ENCODE measurements around the gene METTL1. TPM values are rescaled to one million over a fixed set of nuclear protein-coding genes. Genes with fewer than 3 reads are reported as not detected.
A peak's percentile ranks its signal among the peaks of the same experiment; 100 is the strongest.

METTL1 gene
- total and polyA plus RNA-seq, 9 of the 15 experiments (the other 6 are each of a cell fraction or from before 2014, with no cell fraction given), result 12.6 to 65.9 (median 39.2) TPM

DNA sequence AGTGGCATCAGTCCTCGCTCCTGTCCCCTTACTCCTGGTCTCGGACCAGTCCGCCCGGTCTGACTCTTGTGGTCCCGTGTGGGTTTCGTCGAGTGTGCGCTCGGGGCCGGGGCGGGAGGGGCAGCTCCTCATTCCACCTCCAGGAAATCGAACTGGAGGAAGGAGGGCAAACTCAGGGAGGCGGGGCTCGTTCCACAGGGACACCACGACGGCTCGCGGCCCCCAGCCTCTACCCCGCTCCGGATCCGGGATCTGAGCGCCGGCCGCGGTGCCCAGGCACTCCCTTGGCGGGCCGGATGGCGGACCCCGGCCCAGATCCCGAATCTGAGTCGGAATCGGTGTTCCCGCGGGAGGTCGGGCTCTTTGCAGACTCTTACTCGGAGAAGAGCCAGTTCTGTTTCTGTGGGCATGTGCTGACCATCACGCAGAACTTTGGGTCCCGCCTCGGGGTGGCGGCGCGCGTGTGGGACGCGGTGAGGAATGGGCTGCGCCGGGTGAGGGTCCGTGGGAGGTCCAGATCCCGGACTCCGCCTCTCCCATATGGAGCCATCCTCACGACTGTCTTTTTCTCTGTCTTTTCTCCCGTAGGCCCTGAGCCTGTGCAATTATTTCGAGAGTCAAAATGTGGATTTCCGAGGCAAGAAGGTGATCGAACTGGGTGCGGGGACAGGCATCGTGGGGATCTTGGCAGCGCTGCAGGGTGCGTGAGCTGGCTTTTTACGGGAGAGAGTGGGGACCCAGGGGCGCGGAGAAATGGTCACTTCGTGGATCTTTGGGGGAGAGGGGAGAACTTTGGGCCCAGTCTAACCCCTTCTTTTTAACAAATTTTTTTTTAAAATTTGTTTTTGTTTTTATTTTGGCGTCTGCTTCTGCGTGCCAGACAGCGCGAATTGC, 771 bp upstream of the METTL1 start, which contains the start of gene EEF1AKMT3 (continued):
- no peak for TF ChIP-seq NR1H2 (CRISPR knock-in tag; IDR thresholded peaks at IDR 0.05)
- TF ChIP-seq ELF2 (CRISPR knock-in tag; IDR thresholded peaks at IDR 0.05), result no peak
- TF ChIP-seq POLR2G (IDR thresholded peaks at IDR 0.05; ENCODE audit: low read depth, low read length), result peak; percentile 80
- no peak for TF ChIP-seq ZNF3 (CRISPR knock-in tag; IDR thresholded peaks at IDR 0.05)
- TF ChIP-seq E2F3 (CRISPR knock-in tag; IDR thresholded peaks at IDR 0.05), result no peak
- TF ChIP-seq SAFB2 (IDR thresholded peaks at IDR 0.05; ENCODE audit: borderline replicate concordance, low read depth, low read length, severe bottlenecking), result no peak
- TF ChIP-seq KAT7 (CRISPR knock-in tag; IDR thresholded peaks at IDR 0.05; ENCODE audit: borderline replicate concordance), result no peak
- TF ChIP-seq RB1 (IDR thresholded peaks at IDR 0.05; ENCODE audit: low read depth), result 0 out of 2 replicates have a peak, but pooled peaks have one; percentile 7
- no peak for TF ChIP-seq SRSF7 (optimal IDR thresholded peaks at IDR 0.05; ENCODE audit: low read depth, low read length)
- TF ChIP-seq HNRNPH1 (optimal IDR thresholded peaks at IDR 0.05; ENCODE audit: low read depth, low read length), result no peak
- TF ChIP-seq CCNT2 (IDR thresholded peaks at IDR 0.05; ENCODE audit: borderline replicate concordance, extremely low read depth, insufficient read length, low read depth, low read length), result no peak
- TF ChIP-seq GTF2F1 (IDR thresholded peaks at IDR 0.05; ENCODE audit: low read depth, low read length), result no peak
- no peak for TF ChIP-seq ZNF124 (CRISPR knock-in tag; IDR thresholded peaks at IDR 0.05)
- no peak for TF ChIP-seq HCFC1 (IDR thresholded peaks at IDR 0.05; ENCODE audit: low read depth, low read length)
- no peak for TF ChIP-seq MCM3 (IDR thresholded peaks at IDR 0.05)
- TF ChIP-seq, protein P1, sequence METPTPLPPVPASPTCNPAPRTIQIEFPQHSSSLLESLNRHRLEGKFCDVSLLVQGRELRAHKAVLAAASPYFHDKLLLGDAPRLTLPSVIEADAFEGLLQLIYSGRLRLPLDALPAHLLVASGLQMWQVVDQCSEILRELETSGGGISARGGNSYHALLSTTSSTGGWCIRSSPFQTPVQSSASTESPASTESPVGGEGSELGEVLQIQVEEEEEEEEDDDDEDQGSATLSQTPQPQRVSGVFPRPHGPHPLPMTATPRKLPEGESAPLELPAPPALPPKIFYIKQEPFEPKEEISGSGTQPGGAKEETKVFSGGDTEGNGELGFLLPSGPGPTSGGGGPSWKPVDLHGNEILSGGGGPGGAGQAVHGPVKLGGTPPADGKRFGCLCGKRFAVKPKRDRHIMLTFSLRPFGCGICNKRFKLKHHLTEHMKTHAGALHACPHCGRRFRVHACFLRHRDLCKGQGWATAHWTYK (CRISPR knock-in tag; IDR thresholded peaks at IDR 0.05), result no peak
- no peak for TF ChIP-seq RFX7 (CRISPR knock-in tag; IDR thresholded peaks at IDR 0.05)
- no peak for TF ChIP-seq CHCHD3 (CRISPR knock-in tag; IDR thresholded peaks at IDR 0.05)
- no peak for TF ChIP-seq POLR2A (conservative IDR thresholded peaks at IDR 0.05)
- TF ChIP-seq, protein P2, sequence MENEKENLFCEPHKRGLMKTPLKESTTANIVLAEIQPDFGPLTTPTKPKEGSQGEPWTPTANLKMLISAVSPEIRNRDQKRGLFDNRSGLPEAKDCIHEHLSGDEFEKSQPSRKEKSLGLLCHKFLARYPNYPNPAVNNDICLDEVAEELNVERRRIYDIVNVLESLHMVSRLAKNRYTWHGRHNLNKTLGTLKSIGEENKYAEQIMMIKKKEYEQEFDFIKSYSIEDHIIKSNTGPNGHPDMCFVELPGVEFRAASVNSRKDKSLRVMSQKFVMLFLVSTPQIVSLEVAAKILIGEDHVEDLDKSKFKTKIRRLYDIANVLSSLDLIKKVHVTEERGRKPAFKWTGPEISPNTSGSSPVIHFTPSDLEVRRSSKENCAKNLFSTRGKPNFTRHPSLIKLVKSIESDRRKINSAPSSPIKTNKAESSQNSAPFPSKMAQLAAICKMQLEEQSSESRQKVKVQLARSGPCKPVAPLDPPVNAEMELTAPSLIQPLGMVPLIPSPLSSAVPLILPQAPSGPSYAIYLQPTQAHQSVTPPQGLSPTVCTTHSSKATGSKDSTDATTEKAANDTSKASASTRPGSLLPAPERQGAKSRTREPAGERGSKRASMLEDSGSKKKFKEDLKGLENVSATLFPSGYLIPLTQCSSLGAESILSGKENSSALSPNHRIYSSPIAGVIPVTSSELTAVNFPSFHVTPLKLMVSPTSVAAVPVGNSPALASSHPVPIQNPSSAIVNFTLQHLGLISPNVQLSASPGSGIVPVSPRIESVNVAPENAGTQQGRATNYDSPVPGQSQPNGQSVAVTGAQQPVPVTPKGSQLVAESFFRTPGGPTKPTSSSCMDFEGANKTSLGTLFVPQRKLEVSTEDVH (IDR thresholded peaks at IDR 0.05; ENCODE audit: low read depth, partially characterized antibody), result no peak
- TF ChIP-seq, protein P3, sequence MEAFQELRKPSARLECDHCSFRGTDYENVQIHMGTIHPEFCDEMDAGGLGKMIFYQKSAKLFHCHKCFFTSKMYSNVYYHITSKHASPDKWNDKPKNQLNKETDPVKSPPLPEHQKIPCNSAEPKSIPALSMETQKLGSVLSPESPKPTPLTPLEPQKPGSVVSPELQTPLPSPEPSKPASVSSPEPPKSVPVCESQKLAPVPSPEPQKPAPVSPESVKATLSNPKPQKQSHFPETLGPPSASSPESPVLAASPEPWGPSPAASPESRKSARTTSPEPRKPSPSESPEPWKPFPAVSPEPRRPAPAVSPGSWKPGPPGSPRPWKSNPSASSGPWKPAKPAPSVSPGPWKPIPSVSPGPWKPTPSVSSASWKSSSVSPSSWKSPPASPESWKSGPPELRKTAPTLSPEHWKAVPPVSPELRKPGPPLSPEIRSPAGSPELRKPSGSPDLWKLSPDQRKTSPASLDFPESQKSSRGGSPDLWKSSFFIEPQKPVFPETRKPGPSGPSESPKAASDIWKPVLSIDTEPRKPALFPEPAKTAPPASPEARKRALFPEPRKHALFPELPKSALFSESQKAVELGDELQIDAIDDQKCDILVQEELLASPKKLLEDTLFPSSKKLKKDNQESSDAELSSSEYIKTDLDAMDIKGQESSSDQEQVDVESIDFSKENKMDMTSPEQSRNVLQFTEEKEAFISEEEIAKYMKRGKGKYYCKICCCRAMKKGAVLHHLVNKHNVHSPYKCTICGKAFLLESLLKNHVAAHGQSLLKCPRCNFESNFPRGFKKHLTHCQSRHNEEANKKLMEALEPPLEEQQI (IDR thresholded peaks at IDR 0.05), result no peak
- TF ChIP-seq RNF2 (IDR thresholded peaks at IDR 0.05), result no peak
- TF ChIP-seq CXXC5 (CRISPR knock-in tag; IDR thresholded peaks at IDR 0.05), result no peak
- TF ChIP-seq NFRKB (IDR thresholded peaks at IDR 0.05; ENCODE audit: low read depth), result no peak
- TF ChIP-seq ZSCAN32 (CRISPR knock-in tag; IDR thresholded peaks at IDR 0.05), result no peak

All from K562 (cell line).